Smooth muscle cell (in vitro differentiated cells): Measurements from ENCODE around the gene NIPAL3. TPM values are rescaled to one million over a fixed set of nuclear protein-coding genes. Genes with fewer than 3 reads are reported as not detected.

Source experiments
- DNase-seq: peaks from one replicate; lab custom pipeline; 2025; ENCODE audit not compliant: unreplicated experiment; lab: John Stamatoyannopoulos, UW
- H2AFZ ChIP-seq: fragments of 200-600 bp; sonication (generic); 2 replicates; pipeline ENCODE4 v1.6.0; 2016; ENCODE audit warnings: antibody characterized with exemption, low read depth, mild to moderate bottlenecking
- H3F3A ChIP-seq: fragments of 200-600 bp; sonication (generic); 2 replicates; pipeline ENCODE4 v1.6.0; 2017; ENCODE audit warnings: antibody characterized with exemption, low read depth
- H3K27ac ChIP-seq: fragments of 200-600 bp; sonication (generic); 2 replicates; pipeline ENCODE4 v1.5.1; 2016; ENCODE audit warnings: low read depth, mild to moderate bottlenecking
- H3K27me3 ChIP-seq: fragments of 200-600 bp; sonication (generic); 2 replicates; pipeline ENCODE4 v1.6.1; 2016; ENCODE audit warnings: low read depth, mild to moderate bottlenecking
- H3K36me3 ChIP-seq: fragments of 200-600 bp; sonication (generic); 2 replicates; pipeline ENCODE4 v1.5.1; 2016; ENCODE audit warnings: low read depth
- H3K4me1 ChIP-seq: fragments of 200-600 bp; sonication (generic); 2 replicates; pipeline ENCODE4 v1.5.1; 2016; ENCODE audit warnings: low read depth
- H3K4me2 ChIP-seq: fragments of 200-600 bp; sonication (generic); 2 replicates; pipeline ENCODE4 v1.6.0; 2016; ENCODE audit warnings: mild to moderate bottlenecking
- H3K4me3 ChIP-seq: fragments of 200-600 bp; sonication (generic); 2 replicates; pipeline ENCODE4 v1.5.1; 2016; ENCODE audit warnings: mild to moderate bottlenecking
- H3K79me2 ChIP-seq: fragments of 200-600 bp; sonication (generic); 2 replicates; pipeline ENCODE4 v1.6.0; 2016; ENCODE audit warnings: low read depth, mild to moderate bottlenecking
- H3K9ac ChIP-seq: fragments of 200-600 bp; sonication (generic); 2 replicates; pipeline ENCODE4 v1.6.0; 2016; ENCODE audit warnings: low read depth
- H3K9me3 ChIP-seq: fragments of 200-600 bp; sonication (generic); replicated peaks from 2 replicates; pipeline ENCODE4 v1.5.1; 2016; ENCODE audit warnings: low read depth
- H4K20me1 ChIP-seq: fragments of 200-600 bp; sonication (generic); 2 replicates; pipeline ENCODE4 v1.6.0; 2016; ENCODE audit warnings: low read depth
- WGBS: methylation state at CpG from one replicate; pipeline ENCODE4 v1.1.7; 2016; ENCODE audit warnings: low lambda C conversion rate; 5-methylcytosine and 5-hydroxymethylcytosine counted together
- polyA plus RNA-seq: library from polyadenylated mRNA; unstranded; fragments of >200 nt; fragmentation: Nextera tagmentation; extraction: Ambion mirVana; gene quantifications from 2 replicates; pipeline ENCODE4 v1.2.1, GENCODE V29; 2016
- total RNA-seq: library from RNA; depleted of rRNA; stranded (reverse); fragments of >200 nt; gene quantifications from 2 replicates; pipeline ENCODE4 v1.2.3, GENCODE V29; 2014
- TF ChIP-seq, protein P1 (sequence below): fragments of 200-600 bp; sonication (generic); IDR thresholded peaks from 2 replicates; pipeline ENCODE4 v1.5.1; 2017; ENCODE audit warnings: borderline replicate concordance, mild to moderate bottlenecking, antibody characterized with exemption; ENCODE audit not compliant: insufficient read depth, poor library complexity, severe bottlenecking

The NIPAL3 gene
- total and polyA plus RNA-seq, 2 experiments from 2014 or later = 9.3 to 22.5 TPM

DNA sequence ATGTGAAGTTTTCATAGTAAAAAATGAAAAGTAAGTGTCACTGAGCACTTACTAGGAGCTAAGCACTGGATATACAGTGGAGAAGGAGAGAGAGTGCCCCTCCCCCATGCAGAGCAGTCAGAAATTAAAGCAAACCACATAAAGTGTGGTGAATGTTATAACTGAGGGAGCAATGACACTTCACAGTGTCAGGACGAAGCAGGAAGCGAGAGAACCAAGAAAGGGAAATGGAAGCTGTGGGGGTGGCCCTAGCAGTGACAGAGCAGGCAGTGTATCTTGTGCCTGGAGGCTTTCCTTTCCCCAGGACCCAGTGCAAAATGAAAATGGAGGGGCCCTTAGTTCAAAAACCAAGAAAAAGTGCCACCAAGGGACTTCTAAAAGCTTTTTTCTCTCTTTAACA is 65.5 kb downstream of the NIPAL3 start:
- no peak overlapping the region for H3K4me2 ChIP-seq
- H3F3A ChIP-seq = no peaks in the 10 kb centered on the region
- H3K4me1 ChIP-seq = no peaks in the 10 kb centered on the region
- no peak overlapping the region for H3K4me3 ChIP-seq
- H3K9ac ChIP-seq = no peak overlapping the region
- H3K36me3 ChIP-seq = no peaks in the 10 kb centered on the region
- no peaks in the 10 kb centered on the region for H3K9me3 ChIP-seq
- DNase-seq = no peak
- H3K27ac ChIP-seq = no peak overlapping the region
- TF ChIP-seq, protein P1, sequence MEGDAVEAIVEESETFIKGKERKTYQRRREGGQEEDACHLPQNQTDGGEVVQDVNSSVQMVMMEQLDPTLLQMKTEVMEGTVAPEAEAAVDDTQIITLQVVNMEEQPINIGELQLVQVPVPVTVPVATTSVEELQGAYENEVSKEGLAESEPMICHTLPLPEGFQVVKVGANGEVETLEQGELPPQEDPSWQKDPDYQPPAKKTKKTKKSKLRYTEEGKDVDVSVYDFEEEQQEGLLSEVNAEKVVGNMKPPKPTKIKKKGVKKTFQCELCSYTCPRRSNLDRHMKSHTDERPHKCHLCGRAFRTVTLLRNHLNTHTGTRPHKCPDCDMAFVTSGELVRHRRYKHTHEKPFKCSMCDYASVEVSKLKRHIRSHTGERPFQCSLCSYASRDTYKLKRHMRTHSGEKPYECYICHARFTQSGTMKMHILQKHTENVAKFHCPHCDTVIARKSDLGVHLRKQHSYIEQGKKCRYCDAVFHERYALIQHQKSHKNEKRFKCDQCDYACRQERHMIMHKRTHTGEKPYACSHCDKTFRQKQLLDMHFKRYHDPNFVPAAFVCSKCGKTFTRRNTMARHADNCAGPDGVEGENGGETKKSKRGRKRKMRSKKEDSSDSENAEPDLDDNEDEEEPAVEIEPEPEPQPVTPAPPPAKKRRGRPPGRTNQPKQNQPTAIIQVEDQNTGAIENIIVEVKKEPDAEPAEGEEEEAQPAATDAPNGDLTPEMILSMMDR = no peak
- 36% methylated on average over 2 of the region's 2 CpGs for WGBS
- H4K20me1 ChIP-seq = no peaks in the 10 kb centered on the region
- H2AFZ ChIP-seq = peak overlapping the region; percentile 13
- H3K79me2 ChIP-seq = no peaks in the 10 kb centered on the region
- H3K27me3 ChIP-seq = no peaks in the 10 kb centered on the region

DNA sequence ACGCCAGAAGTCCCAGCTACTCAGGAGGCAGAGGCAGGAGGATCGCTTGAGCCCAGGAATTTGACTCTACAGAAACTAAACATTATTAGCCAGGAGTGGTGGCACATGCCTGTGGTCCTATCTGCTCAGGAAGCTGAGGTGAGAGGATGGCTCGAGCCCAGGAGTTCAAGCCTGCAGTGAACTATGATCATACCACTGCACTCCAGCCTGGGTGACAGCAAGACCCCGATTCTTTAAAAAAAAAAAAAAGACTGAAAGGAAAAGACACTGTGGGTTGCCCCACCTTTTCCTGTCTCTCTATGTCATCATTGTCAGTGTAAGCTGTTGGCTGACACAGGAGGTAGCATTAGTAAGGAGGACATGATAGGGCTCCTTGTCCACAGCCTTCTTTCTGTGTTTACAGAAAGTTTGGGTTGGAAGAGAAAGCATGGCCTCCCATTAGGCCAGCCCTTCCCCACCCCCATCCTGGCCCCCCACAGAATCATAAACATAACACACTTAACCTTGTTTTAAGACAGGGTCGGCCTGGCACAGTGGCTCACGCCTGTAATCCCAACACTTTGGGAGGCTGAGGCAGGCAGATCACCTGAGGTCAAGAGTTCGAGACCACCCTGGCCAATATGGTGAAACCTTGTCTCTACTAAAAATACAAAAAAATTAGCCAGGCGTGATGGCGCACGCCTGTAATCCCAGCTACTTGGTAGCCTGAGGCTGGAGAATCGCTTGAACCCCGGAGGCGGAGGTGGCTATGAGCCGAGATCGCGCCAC is 66.4 kb downstream of the NIPAL3 start:
- Histone ChIP-seq H3K27ac (no peak overlapping the region), H3K4me2 (no peak overlapping the region), H3K4me3 (no peak overlapping the region), H3K79me2 (no peaks in the 10 kb centered on the region), H3K27me3 (no peaks in the 10 kb centered on the region), H2AFZ (peak overlapping the region; percentile 13), H3K9me3 (no peaks in the 10 kb centered on the region), H3K9ac (no peak overlapping the region), H4K20me1 (no peaks in the 10 kb centered on the region), H3K36me3 (no peaks in the 10 kb centered on the region), H3F3A (no peaks in the 10 kb centered on the region), H3K4me1 (no peaks in the 10 kb centered on the region)
- 89% methylated on average over 16 of the region's 16 CpGs for WGBS
- TF ChIP-seq, protein P1 = no peak
- DNase-seq = no peak

DNA sequence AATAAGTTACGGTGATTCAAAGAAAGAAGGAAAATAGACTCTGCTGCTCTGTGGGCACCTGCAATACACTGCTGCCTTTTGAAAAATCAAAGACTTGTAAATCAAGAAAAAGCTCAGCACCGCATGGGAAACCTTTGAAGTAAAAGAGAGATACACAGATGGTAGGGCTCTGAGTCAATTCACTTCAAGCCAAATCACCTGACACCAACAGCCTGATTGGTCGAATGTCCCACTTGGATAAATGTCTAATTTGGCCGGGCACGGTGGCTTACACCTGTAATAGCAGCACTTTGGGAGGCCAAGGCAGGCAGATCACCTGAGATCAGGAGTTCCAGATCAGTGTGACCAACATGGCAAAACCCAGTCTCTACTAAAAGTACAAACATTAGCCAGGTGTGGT is 67.8 kb downstream of the NIPAL3 start:
- Histone ChIP-seq H3K27ac (no peak overlapping the region), H3K27me3 (no peaks in the 10 kb centered on the region), H3K36me3 (no peaks in the 10 kb centered on the region), H2AFZ (no peak overlapping the region), H3K9ac (no peak overlapping the region), H4K20me1 (no peaks in the 10 kb centered on the region), H3K4me1 (no peaks in the 10 kb centered on the region), H3K4me2 (no peak overlapping the region), H3F3A (no peaks in the 10 kb centered on the region), H3K4me3 (no peak overlapping the region), H3K9me3 (no peaks in the 10 kb centered on the region), H3K79me2 (no peaks in the 10 kb centered on the region)
- no peak for DNase-seq
- WGBS = 89% methylated on average over 5 of the region's 5 CpGs
- TF ChIP-seq, protein P1 = no peak

DNA sequence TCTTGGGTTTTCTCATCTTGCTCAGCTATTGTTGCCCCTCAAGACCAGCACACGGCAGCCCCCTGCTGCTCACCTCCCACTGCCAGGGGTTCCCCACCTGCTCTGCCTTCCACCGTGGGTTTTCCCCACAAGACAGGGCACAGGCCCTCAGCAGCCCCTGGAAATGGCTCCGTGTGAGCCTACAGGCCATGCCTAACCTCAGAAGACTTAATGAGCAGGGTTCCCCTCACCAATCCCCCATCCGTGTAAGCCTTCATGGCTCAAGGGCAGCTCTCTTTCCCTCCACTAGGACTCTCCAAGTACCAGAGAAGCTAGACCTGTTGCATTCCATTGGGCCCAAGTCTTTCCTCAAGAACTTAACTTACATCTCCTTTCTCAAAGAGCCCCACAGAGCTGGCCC is 68.6 kb downstream of the NIPAL3 start:
- 77% methylated on average over 4 of the region's 4 CpGs for WGBS
- no peak for DNase-seq
- TF ChIP-seq, protein P1 = no peak
- Histone ChIP-seq H3K4me1 (no peaks in the 10 kb centered on the region), H3K9ac (no peak overlapping the region), H4K20me1 (no peaks in the 10 kb centered on the region), H3F3A (no peaks in the 10 kb centered on the region), H3K27ac (no peak overlapping the region), H3K9me3 (no peaks in the 10 kb centered on the region), H3K27me3 (no peaks in the 10 kb centered on the region), H2AFZ (no peak overlapping the region), H3K36me3 (no peaks in the 10 kb centered on the region), H3K4me3 (no peak overlapping the region), H3K4me2 (no peak overlapping the region), H3K79me2 (no peaks in the 10 kb centered on the region)
